Retinal pigment epithelial cell (primary cell): ENCODE data around the gene JSRP1.

Experiments
- DNase-seq: peaks from one replicate; pipeline ENCODE4 v3.0.0-alpha.2; 2010; ENCODE audit warnings: low read depth
- H3K4me3 ChIP-seq: 2 replicates; pipeline ENCODE4 v1.5.1; 2011; ENCODE audit warnings: mild to moderate bottlenecking, low read length, control low read depth, moderate library complexity
- TF ChIP-seq, protein P1 (sequence below): conservative IDR thresholded peaks from 2 replicates; pipeline ENCODE4 v1.5.1; 2011; ENCODE audit warnings: low read depth, low read length, control low read depth, inconsistent platforms

JSRP1 gene

DNA sequence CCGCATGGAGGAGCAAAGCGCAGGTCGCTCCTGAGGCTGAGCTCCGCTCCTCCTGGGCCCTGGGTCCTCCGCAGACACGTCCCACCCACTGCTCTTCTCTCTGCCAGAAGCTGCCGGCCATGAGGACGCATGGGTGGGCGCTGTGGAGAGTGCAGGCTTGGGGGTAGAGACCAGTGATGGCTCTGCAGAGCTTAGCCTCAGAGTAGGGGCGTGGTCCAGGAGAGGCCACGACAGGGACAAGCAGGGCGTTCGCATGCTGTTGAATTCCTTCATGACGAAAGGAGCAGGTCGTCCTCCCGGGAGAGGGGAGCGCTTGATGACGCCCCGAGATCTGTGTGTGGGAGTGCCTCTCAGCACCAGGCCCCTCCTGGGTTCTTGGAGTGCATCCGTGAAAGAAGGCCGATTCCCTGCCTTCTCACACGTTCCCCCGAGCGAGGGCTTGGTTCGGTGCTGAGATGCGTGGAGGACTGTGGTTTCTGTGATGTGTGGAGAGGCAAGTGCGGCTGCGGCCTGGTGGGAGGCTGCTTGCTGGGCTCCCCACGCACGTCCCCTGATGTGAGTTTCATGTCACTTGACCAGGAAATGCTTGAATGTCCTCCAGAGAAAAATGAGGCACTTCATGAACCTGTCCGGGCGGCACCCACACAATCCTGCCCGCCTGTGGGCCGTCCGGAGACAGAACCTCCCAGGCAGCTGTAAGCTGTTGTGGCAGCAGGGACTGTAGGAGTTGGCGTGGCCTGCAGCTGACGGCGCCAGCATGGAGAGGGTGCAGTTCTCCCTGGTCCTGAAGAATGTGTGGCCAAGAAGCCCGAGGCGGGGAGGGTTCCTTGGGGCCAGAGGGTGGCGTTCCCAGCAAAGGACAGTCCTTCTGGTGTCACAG is 15.1 kb downstream of the JSRP1 start:
- TF ChIP-seq, protein P1, sequence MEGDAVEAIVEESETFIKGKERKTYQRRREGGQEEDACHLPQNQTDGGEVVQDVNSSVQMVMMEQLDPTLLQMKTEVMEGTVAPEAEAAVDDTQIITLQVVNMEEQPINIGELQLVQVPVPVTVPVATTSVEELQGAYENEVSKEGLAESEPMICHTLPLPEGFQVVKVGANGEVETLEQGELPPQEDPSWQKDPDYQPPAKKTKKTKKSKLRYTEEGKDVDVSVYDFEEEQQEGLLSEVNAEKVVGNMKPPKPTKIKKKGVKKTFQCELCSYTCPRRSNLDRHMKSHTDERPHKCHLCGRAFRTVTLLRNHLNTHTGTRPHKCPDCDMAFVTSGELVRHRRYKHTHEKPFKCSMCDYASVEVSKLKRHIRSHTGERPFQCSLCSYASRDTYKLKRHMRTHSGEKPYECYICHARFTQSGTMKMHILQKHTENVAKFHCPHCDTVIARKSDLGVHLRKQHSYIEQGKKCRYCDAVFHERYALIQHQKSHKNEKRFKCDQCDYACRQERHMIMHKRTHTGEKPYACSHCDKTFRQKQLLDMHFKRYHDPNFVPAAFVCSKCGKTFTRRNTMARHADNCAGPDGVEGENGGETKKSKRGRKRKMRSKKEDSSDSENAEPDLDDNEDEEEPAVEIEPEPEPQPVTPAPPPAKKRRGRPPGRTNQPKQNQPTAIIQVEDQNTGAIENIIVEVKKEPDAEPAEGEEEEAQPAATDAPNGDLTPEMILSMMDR, result no peak
- DNase-seq, result no peak
- H3K4me3 ChIP-seq, result no peak overlapping the region

DNA sequence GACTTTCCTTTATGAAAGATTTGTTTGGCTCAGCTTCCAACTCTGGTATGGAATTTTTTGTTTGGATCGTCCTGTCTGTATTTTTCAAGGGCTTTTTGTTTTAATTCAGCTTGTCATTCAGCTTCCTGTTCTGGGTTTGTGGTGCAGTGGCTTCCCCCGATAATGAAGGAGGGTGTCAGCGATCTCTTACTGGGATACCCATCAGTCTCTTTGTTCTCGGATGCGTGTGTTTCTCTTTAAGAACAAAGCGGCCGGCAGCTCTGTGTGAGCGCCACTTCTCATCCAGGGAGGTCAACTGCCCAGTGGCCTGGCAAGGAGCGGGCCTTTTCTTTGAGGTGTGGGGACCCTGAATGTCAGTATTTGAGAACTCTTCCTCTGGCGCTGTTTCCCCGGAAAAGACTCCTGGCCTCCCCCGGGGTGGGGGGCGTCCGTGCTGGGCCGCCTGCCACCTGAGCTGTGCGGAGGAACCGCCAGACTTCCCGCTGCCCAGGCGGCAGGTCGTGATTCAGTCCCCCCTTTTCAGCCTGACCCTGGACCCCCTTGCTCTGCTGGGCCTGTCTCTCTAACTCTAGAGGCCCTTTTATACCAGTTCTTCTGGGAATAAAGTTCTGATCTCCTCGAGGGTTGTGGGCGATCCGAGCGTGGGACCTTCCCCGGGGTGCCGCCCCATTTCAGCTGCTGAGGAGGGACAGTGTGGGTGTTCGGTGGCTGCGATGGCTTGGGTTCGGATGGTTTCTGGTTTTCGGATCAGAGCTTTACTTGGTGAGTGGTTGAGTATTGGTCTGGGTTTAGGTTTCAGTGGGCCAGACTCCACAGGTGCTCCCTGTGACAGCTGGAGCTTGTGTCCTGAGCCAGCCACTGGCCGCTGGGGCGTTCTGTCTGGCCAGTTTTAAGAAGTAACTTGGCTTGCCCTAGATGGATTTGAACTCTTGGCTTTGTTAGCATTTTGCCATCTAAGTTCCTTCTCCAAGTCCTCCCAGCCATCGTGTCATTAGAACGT is 16.1 kb downstream of the JSRP1 start:
- H3K4me3 ChIP-seq, result peak overlapping the region; percentile 48
- TF ChIP-seq, protein P1, result no peak
- DNase-seq, result no peak

DNA sequence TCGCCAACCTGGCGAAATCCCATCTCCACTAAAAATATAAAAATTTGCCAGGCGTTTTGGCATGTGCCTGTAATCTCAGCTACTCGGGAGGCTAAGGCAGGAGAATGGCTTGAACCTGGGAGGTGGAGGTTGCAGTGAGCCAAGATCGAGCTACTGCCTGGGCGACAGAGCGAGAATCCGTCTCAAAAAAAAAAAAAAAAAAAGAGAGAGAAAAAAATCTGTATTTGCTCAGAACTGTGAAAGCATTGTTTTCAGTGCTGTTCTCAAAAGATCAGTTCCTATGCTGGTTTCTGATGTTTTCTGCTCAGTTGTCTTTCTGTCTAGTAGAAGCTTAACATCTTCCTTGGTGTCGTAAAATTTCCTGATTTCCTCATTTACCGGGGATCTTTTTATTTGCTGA is 17.0 kb downstream of the JSRP1 start:
- TF ChIP-seq, protein P1, result no peak
- DNase-seq, result no peak
- peak overlapping the region; percentile 48 for H3K4me3 ChIP-seq

DNA sequence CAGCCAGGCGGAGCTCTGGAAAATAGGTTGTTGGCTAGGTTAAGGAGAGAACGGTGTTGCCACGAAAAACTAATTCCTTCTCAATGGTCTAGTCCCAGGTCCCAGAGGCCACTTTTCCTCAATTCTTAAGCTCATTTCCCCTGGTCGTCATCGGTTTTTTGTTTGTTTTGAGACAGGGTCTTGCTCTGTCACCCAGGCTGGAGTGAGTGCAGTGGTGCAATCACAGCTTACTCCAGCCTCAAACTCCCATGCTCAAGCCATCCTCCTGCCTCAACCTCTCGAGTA is 18.4 kb downstream of the JSRP1 start:
- H3K4me3 ChIP-seq, result peak overlapping the region; percentile 74
- DNase-seq, result no peak
- TF ChIP-seq, protein P1, result no peak

DNA sequence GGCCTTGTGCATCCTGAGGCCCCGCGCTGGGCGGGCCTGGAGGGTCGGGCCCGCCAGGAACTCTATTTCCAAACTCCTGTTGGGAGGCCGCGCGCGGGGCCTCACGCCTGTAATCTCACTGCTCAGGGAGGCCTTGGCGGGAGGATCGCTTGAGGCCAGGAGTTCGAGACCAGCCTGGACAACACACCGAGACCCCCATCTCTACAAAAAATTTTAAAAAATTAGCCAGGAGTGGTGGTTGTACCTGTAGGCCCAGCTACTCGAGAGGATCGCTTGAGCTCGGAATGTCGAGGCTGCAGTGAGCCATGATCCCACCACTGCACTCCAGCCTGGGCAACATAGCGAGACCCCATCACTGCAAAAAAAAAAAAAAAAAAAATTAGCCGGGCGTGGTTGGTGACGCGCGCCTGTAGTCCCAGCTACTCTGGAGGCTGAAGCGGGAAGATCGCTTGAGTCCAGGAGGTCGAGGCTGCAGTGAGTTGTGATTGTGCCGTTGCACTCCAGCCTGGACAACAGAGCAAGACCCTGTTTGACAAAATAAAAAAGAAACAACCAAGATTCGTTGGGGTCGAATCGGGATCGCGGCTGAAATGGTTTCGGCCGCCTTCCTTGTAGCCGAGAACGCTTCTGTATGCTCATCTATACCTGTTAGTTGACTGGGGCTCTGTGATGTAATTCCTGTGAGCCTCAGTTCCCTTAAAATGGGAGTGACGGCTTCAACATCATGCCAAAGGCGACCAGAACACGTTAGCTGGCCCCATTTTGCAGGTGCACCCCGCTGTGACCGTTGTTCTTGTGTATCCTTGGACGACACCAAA is 19.0 kb downstream of the JSRP1 start:
- TF ChIP-seq, protein P1, result no peak
- peak overlapping the region; percentile 74 for H3K4me3 ChIP-seq
- DNase-seq, result no peak

DNA sequence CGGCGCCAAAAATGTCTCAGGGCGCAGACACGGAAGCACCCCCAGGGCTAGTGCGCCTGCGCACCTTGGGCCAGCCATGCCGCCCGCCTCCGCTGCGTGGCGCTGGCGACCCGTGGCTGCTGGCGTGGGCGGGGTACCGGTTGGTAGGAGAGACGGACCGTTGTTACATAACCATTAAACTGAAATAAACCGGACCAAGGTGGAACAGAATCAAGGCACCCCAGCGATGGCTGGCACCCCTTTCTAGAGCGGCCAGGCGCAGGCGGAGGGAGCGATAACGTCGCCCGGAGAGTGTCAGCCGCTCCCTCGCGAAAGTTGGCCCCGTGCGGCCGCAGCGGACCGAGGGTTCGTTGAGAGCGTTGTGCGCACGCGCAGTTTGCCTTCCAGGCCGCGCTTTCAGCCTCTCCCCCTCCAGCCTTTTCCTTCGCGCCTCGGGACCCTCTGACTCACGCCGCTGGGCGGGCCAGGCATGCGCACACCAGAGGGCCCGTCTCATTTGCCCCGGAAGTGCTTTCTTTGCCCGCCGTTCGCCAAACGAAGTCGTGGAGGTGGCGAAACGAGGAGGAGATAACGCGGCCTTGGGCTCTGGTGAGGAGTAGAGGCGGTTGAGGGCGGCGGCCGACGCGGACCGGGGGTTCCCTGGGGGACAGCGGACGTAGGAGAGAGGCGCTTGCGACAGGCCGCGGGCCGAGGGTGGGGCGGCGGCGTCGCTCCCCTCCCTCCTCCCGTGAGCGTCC is 19.7 kb downstream of the JSRP1 start, which contains the start of the genes PLEKHJ1 and SF3A2:
TSS of gene PLEKHJ1 (minus strand) at position 16 of the 737 bp plus-strand sequence. CDS start 81 bp downstream, outside the sequence.
TSS of gene SF3A2 (plus strand) at position 511 of the 737 bp plus-strand sequence. CDS start 6,595 bp downstream, outside the sequence.
- peak within 1 kb of the TSS; percentile 74 for H3K4me3 ChIP-seq
- TF ChIP-seq, protein P1, result peak; percentile 89
- peak; percentile 83 for DNase-seq
